Sciatic nerve (tissue), 1 donor: ENCODE measurements around the gene TKT. TPM values are rescaled to one million over a fixed set of nuclear protein-coding genes. Genes with fewer than 3 reads are reported as not detected.

Source experiments
- total RNA-seq: library from RNA; stranded (reverse); fragmentation: NEBNext Ultra II Directional; extraction: Animal tissue kit (Norgen Biotek cat#: 25700); gene quantifications from one replicate; pipeline ENCODE4 v1.2.1, GENCODE V29; 2021
- donor health status: DM: no; HTN: no; CAD: no.

The TKT gene
- total RNA-seq, 1 donor from 2014 or later, result 219 TPM

Other genes starting within 250 kb of the TKT start
- 12.0 TPM for gene SFMBT1, start 209.9 kb downstream of the TKT start, total RNA-seq
- 21.3 TPM for gene RFT1, start 125.6 kb downstream of the TKT start, total RNA-seq
- 30.3 TPM for gene PRKCD, start 94.8 kb downstream of the TKT start, total RNA-seq
- gene DCP1A, start 91.5 kb upstream of the TKT start, total RNA-seq, result 30.8 TPM
- gene CACNA1D, start 238.6 kb upstream of the TKT start, total RNA-seq, result 13.0 TPM